HCT116 (cell line): ENCODE results near the gene GSTO2. TPM values are rescaled to one million over a fixed set of nuclear protein-coding genes. Genes with fewer than 3 reads are reported as not detected.

ENCODE experiments used
- ATAC-seq: fragments of 200-7000 bp; cut with Tn5 transposase; 2 replicates; pipeline ENCODE4 v1.9.1; 2020; ENCODE audit warnings: mild to moderate bottlenecking, moderate library complexity
- BruUV-seq: library from RNA; stranded (reverse); fragments of 400-500 nt; replicated peaks from 2 replicates; lab custom pipeline; 2021; lab: Mats Ljungman, UMichigan
- CTCF ChIA-PET: fragments of 300-600 bp; sonication (Branson Sonifier 250); formaldehyde crosslinking; loops from one replicate; lab custom pipeline; 2021; ENCODE audit warnings: antibody characterized with exemption; lab: Charles Lee
- POLR2A ChIA-PET: fragments of 300-600, 350-600 bp; sonication (Branson Sonifier 250); formaldehyde crosslinking; loops from one replicate; lab custom pipeline; 2021; ENCODE audit warnings: antibody characterized with exemption; lab: Charles Lee
- RAD21 ChIA-PET, 2 experiments: fragments of 300-600 bp; sonication (Branson Sonifier 250); formaldehyde crosslinking; loops; one replicate each; lab custom pipeline; 2023; ENCODE audit warnings: low total read pairs in 2 of 2; ENCODE audit not compliant: uncharacterized antibody in 2 of 2, unreplicated experiment in 2 of 2, low non-redundant PET in 1 of 2; lab: Charles Lee
- DNase-seq: peaks from one replicate; pipeline ENCODE4 v3.0.0-alpha.2; 2010; ENCODE audit warnings: low read depth, low spot score
- H2AFZ ChIP-seq: fragments of 200-600 bp; shearing (Covaris generic), sonication (generic); 2 replicates; pipeline ENCODE4 v1.6.1; 2017; ENCODE audit warnings: low read depth, mixed run types, mixed read lengths, antibody characterized with exemption, low read length; ENCODE audit not compliant: poor library complexity, severe bottlenecking
- H3K27ac ChIP-seq: 2 replicates; pipeline ENCODE4 v1.5.1; 2012; ENCODE audit warnings: low read depth, low read length
- H3K27me3 ChIP-seq: fragments of 200-600 bp; sonication (generic); 2 replicates; pipeline ENCODE4 v1.6.1; 2016; ENCODE audit warnings: mixed run types, low read length, mixed read lengths; ENCODE audit not compliant: insufficient read depth
- H3K36me3 ChIP-seq, 2 experiments: fragments of 200-500 bp in 1 of 2; fragments of 200-600 bp in 1 of 2; sonication (Bioruptor generic) in 1 of 2; sonication (generic) in 1 of 2; 2 replicates each; pipeline versions ENCODE4 v1.5.1 to v1.6.1; 2014 to 2016; ENCODE audit warnings: low read length in 2 of 2, inconsistent platforms in 1 of 2, mixed read lengths in 1 of 2, mixed run types in 1 of 2; ENCODE audit not compliant: insufficient read depth in 2 of 2, control insufficient read depth in 1 of 2
- H3K4me1 ChIP-seq, 2 experiments: fragments of 200-600 bp in 1 of 2; sonication (generic) in 1 of 2; 2 replicates each; pipeline versions ENCODE4 v1.5.1 to v1.6.1; 2012 to 2017; ENCODE audit warnings: low read length in 2 of 2, inconsistent platforms in 1 of 2, mild to moderate bottlenecking in 1 of 2, mixed read lengths in 1 of 2, mixed run types in 1 of 2, moderate library complexity in 1 of 2; ENCODE audit not compliant: insufficient read depth in 2 of 2, control insufficient read depth in 1 of 2
- H3K4me2 ChIP-seq: fragments of 200-600 bp; sonication (generic); 2 replicates; pipeline ENCODE4 v1.6.1; 2017; ENCODE audit warnings: mixed run types, low read length, mixed read lengths
- H3K4me3 ChIP-seq, 2 experiments: fragments of 200-600 bp in 1 of 2; sonication (generic) in 1 of 2; replicated peaks in 1 of 2; 2 replicates each; pipeline ENCODE4 v1.5.1; 2011 to 2016; ENCODE audit warnings: low read length in 2 of 2, control low read depth in 1 of 2, low read depth in 1 of 2, mild to moderate bottlenecking in 1 of 2, mixed read lengths in 1 of 2, mixed run types in 1 of 2
- H3K79me2 ChIP-seq: fragments of 200-600 bp; sonication (generic); 2 replicates; pipeline ENCODE4 v1.6.1; 2017; ENCODE audit warnings: mild to moderate bottlenecking, mixed run types, low read length, moderate library complexity, mixed read lengths; ENCODE audit not compliant: insufficient read depth
- H3K9ac ChIP-seq: fragments of 200-600 bp; sonication (generic); 2 replicates; pipeline ENCODE4 v1.6.1; 2016; ENCODE audit warnings: low read length, mixed read lengths
- H3K9me2 ChIP-seq: fragments of 200-600 bp; sonication (generic), shearing (Covaris generic); 2 replicates; pipeline ENCODE4 v1.6.1; 2017; ENCODE audit warnings: mixed run types, mild to moderate bottlenecking, moderate library complexity; ENCODE audit not compliant: insufficient read depth
- H3K9me3 ChIP-seq, 2 experiments: fragments of 200-500 bp in 1 of 2; fragments of 200-600 bp in 1 of 2; sonication (Bioruptor generic) in 1 of 2; sonication (generic) in 1 of 2; 2 replicates each; pipeline ENCODE4 v1.6.1; 2014 to 2017; ENCODE audit warnings: low read length in 2 of 2, mixed read lengths in 2 of 2, inconsistent platforms in 1 of 2, low read depth in 1 of 2, mild to moderate bottlenecking in 1 of 2, mixed run types in 1 of 2, moderate library complexity in 1 of 2; ENCODE audit not compliant: control insufficient read depth in 1 of 2, insufficient read depth in 1 of 2
- H4K20me1 ChIP-seq: fragments of 200-600 bp; sonication (generic), shearing (Covaris generic); 2 replicates; pipeline ENCODE4 v1.6.1; 2017; ENCODE audit warnings: mixed run types, mild to moderate bottlenecking, moderate library complexity; ENCODE audit not compliant: insufficient read depth
- ATF3 ChIP-seq: IDR thresholded peaks from 2 replicates; pipeline ENCODE4 v1.6.1; 2012
- CBX3 ChIP-seq: IDR thresholded peaks from 2 replicates; pipeline ENCODE4 v1.6.1; 2012; ENCODE audit warnings: low read depth
- CEBPB ChIP-seq: IDR thresholded peaks from 2 replicates; pipeline ENCODE4 v1.6.1; 2012; ENCODE audit warnings: low read depth
- EGR1 ChIP-seq: IDR thresholded peaks from 2 replicates; pipeline ENCODE4 v1.6.1; 2012; ENCODE audit warnings: low read depth
- ELF1 ChIP-seq: IDR thresholded peaks from 2 replicates; pipeline ENCODE4 v1.6.1; 2012; ENCODE audit warnings: low read depth, borderline replicate concordance
- FOSL1 ChIP-seq: IDR thresholded peaks from 2 replicates; pipeline ENCODE4 v1.6.1; 2012; ENCODE audit warnings: low read depth
- JUND ChIP-seq: IDR thresholded peaks from 2 replicates; pipeline ENCODE4 v1.6.1; 2012
- MAX ChIP-seq: IDR thresholded peaks from 2 replicates; pipeline ENCODE4 v1.6.1; 2012
- POLR2A ChIP-seq: IDR thresholded peaks from 2 replicates; pipeline ENCODE4 v1.7.0; 2011; ENCODE audit warnings: borderline replicate concordance; ENCODE audit not compliant: insufficient read depth, insufficient read length; ENCODE audit errors: extremely low read depth
- REST ChIP-seq: IDR thresholded peaks from 2 replicates; pipeline ENCODE4 v1.6.1; 2012; ENCODE audit warnings: low read depth
- SRF ChIP-seq: IDR thresholded peaks from 2 replicates; pipeline ENCODE4 v1.6.1; 2012; ENCODE audit warnings: low read depth
- ZBTB33 ChIP-seq: IDR thresholded peaks from 2 replicates; pipeline ENCODE4 v1.6.1; 2011; ENCODE audit warnings: mild to moderate bottlenecking, low read length, moderate library complexity; ENCODE audit not compliant: insufficient replicate concordance; ENCODE audit errors: extremely low read depth
- ZNF274 ChIP-seq: fragments of 200-500 bp; sonication (Bioruptor generic); IDR thresholded peaks from 2 replicates; pipeline ENCODE4 v1.6.1; 2014; ENCODE audit warnings: mild to moderate bottlenecking, low read depth, low read length, inconsistent platforms
- intact Hi-C: fragments of 100-400 bp; cut with micrococcal nuclease; formaldehyde crosslinking; loops from 2 replicates; pipeline ENCODE4 v1.10.0; 2022
- total RNA-seq: library from RNA; stranded (reverse); gene quantifications from one replicate; pipeline ENCODE4 v1.2.1, GENCODE V29; 2021; ENCODE audit not compliant: unreplicated experiment

Gene GSTO2
- total RNA-seq, 1 experiment from 2014 or later = 115 TPM

- TF ChIP-seq ZBTB33 = no peak
- no peak for TF ChIP-seq FOSL1
- no peak for TF ChIP-seq POLR2A
- no peak for TF ChIP-seq EGR1
Measured at GRCh38 chr10:104304356-104304745, 35.4 kb downstream of the GSTO2 start (continued).

GRCh38 chr10:104304927-104305326 lies 35.9 kb downstream of the GSTO2 start:
- Histone ChIP-seq H2AFZ (no peak overlapping the region), H3K36me3 (peaks cover 3 to 14% of the 10 kb centered on the region in 2 experiments; a peak in 2 of 4 replicates), H3K4me2 (no peak overlapping the region), H4K20me1 (no peaks in the 10 kb centered on the region), H3K27me3 (no peaks in the 10 kb centered on the region), H3K4me1 (peaks cover 0 to 2% of the 10 kb centered on the region in 2 experiments; a peak in 1 of 4 replicates), H3K9me3 (no peaks in the 10 kb centered on the region), H3K9ac (no peak overlapping the region), H3K79me2 (no peaks in the 10 kb centered on the region), H3K4me3 (no peak overlapping the region), H3K27ac (no peak overlapping the region), H3K9me2 (no peaks in the 10 kb centered on the region)
- no peak for TF ChIP-seq MAX
- no peak for TF ChIP-seq ZNF274
- TF ChIP-seq CEBPB = no peak
- TF ChIP-seq REST = no peak
- no peak for TF ChIP-seq ELF1
- TF ChIP-seq SRF = no peak
- TF ChIP-seq ATF3 = no peak
- no peak for TF ChIP-seq CBX3
- TF ChIP-seq JUND = no peak
- ATAC-seq (no peak), DNase-seq (no peak)
- ChIA-PET POLR2A (interaction anchor here (1.2 kb wide), 1 partner anchor 9 kb away, joined by 6 read pairs; no protein-coding TSS in a partner anchor), CTCF (interaction anchor here (1.0 to 3.9 kb wide), 15 partner anchors 9 to 318 kb away, joined by 3 to 42 read pairs (median 9); partner anchors contain the start of genes CFAP58 and ITPRIP), RAD21 (interaction anchor here (0.9 to 1.9 kb wide), 4 partner anchors 30 to 46 kb away, joined by 3 to 7 read pairs (median 6); partner anchors contain the start of gene ITPRIP (in 1 of the 2))
- BruUV-seq = no TSS peak
- intact Hi-C loops = loop anchor here (1.0 kb wide), 1 partner anchor 45 kb away; no protein-coding TSS in a partner anchor
